ENCODE data around the gene RMDN3.

RMDN3 gene

GRCh38 chr15:40775007-40775406 is 20.0 kb upstream of the RMDN3 start:
- DNase-seq (ENCODE audit: low read depth, low spot score) = no peak
- no peak for TF ChIP-seq CTCF (IDR thresholded peaks at IDR 0.05; ENCODE audit: low read depth, low read length)

GRCh38 chr15:40773902-40774301 is 18.8 kb upstream of the RMDN3 start:
- DNase-seq (ENCODE audit: low read depth, low spot score) = no peak
- in situ Hi-C loops (cut with HindIII; ENCODE audit: low sequenced_read_pairs) = no loop called here
- H3K4me3 ChIP-seq (ENCODE audit: low read depth, low read length) = no peak overlapping the region
- no peak for TF ChIP-seq CTCF (IDR thresholded peaks at IDR 0.05; ENCODE audit: low read depth, low read length)

More at GRCh38 chr15:40775007-40775406, 20.0 kb upstream of the RMDN3 start:
- H3K4me3 ChIP-seq (ENCODE audit: low read depth, low read length) = no peak overlapping the region
- in situ Hi-C loops (cut with HindIII; ENCODE audit: low sequenced_read_pairs) = no loop called here

GRCh38 chr15:40773496-40773895 is 18.4 kb upstream of the RMDN3 start:
- H3K4me3 ChIP-seq (ENCODE audit: low read depth, low read length) = no peak overlapping the region
- in situ Hi-C loops (cut with HindIII; ENCODE audit: low sequenced_read_pairs) = no loop called here
- TF ChIP-seq CTCF (IDR thresholded peaks at IDR 0.05; ENCODE audit: low read depth, low read length) = no peak
- DNase-seq (ENCODE audit: low read depth, low spot score) = no peak

GRCh38 chr15:40772014-40772413 is 17.0 kb upstream of the RMDN3 start:
- no peak for TF ChIP-seq CTCF (IDR thresholded peaks at IDR 0.05; ENCODE audit: low read depth, low read length)
- in situ Hi-C loops (cut with HindIII; ENCODE audit: low sequenced_read_pairs) = no loop called here
- no peak overlapping the region for H3K4me3 ChIP-seq (ENCODE audit: low read depth, low read length)
- no peak for DNase-seq (ENCODE audit: low read depth, low spot score)

- TF ChIP-seq CTCF (IDR thresholded peaks at IDR 0.05; ENCODE audit: low read depth, low read length) = no peak
- no peak for DNase-seq (ENCODE audit: low read depth, low spot score)
- H3K4me3 ChIP-seq (ENCODE audit: low read depth, low read length) = no peak overlapping the region
- in situ Hi-C loops (cut with HindIII; ENCODE audit: low sequenced_read_pairs) = no loop called here
Measured at GRCh38 chr15:40771242-40771641, 16.2 kb upstream of the RMDN3 start.

- no peak for TF ChIP-seq CTCF (IDR thresholded peaks at IDR 0.05; ENCODE audit: low read depth, low read length)
- DNase-seq (ENCODE audit: low read depth, low spot score) = peak; percentile 24
- H3K4me3 ChIP-seq (ENCODE audit: low read depth, low read length) = no peak overlapping the region
- in situ Hi-C loops (cut with HindIII; ENCODE audit: low sequenced_read_pairs) = no loop called here
Measured at GRCh38 chr15:40770147-40770721, 15.2 kb upstream of the RMDN3 start.
